LNCaP clone FGC (cell line): Measurements from ENCODE around the gene LPCAT3.

Experiments
- DNase-seq: peaks from one replicate; pipeline ENCODE4 v3.0.0-alpha.2; 2011; ENCODE audit warnings: low read depth
- H3K4me3 ChIP-seq: 2 replicates; pipeline ENCODE4 v1.5.1; 2011; ENCODE audit warnings: mild to moderate bottlenecking, low read depth, low read length, control low read depth
- TF ChIP-seq, protein P1 (sequence below): IDR thresholded peaks from 2 replicates; pipeline ENCODE4 v1.5.1; 2012; ENCODE audit warnings: mild to moderate bottlenecking; ENCODE audit not compliant: control insufficient read depth, insufficient read depth; ENCODE audit errors: extremely low read depth

LPCAT3 gene

DNA sequence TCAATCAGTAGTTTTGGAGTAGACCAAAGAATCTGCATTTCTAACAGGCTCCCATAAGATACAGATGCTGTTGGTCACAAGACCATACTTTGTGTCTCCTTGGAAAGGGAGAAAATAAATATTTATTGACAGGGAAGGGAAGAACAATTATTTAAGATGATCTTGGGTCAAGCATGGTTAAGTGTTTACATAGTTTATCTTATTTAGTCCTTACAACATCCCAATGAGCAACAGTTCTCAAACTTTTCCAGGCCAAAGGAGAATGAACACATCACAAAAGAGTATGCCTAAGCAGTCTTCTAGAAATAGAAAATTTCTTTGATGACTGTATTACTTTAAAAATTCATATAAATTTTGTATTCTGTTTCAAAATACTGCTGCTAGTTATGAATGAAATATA, 8.8 kb downstream of the LPCAT3 start:
- TF ChIP-seq, protein P1, sequence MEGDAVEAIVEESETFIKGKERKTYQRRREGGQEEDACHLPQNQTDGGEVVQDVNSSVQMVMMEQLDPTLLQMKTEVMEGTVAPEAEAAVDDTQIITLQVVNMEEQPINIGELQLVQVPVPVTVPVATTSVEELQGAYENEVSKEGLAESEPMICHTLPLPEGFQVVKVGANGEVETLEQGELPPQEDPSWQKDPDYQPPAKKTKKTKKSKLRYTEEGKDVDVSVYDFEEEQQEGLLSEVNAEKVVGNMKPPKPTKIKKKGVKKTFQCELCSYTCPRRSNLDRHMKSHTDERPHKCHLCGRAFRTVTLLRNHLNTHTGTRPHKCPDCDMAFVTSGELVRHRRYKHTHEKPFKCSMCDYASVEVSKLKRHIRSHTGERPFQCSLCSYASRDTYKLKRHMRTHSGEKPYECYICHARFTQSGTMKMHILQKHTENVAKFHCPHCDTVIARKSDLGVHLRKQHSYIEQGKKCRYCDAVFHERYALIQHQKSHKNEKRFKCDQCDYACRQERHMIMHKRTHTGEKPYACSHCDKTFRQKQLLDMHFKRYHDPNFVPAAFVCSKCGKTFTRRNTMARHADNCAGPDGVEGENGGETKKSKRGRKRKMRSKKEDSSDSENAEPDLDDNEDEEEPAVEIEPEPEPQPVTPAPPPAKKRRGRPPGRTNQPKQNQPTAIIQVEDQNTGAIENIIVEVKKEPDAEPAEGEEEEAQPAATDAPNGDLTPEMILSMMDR: no peak
- DNase-seq: no peak
- H3K4me3 ChIP-seq: no peak overlapping the region

DNA sequence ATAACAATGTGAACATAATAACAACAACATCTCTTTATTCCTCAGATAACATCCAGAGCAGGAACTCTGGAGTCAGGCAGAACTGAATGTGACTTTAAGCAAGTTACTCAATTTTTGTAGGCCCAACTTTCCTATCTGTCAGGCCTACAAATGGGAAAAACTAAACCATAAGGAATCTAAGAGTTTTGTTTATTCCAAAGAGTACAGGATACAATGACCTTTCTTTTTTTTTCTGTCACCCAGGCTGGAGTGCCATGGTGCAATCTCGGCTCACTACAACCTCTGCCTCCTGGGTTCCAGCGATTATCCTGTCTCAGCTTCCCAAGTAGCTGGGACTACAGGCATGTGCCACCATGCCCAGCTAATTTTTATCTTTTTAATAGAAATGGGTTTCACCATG, 9.4 kb downstream of the LPCAT3 start:
- TF ChIP-seq, protein P1: no peak
- no peak overlapping the region for H3K4me3 ChIP-seq
- no peak for DNase-seq

DNA sequence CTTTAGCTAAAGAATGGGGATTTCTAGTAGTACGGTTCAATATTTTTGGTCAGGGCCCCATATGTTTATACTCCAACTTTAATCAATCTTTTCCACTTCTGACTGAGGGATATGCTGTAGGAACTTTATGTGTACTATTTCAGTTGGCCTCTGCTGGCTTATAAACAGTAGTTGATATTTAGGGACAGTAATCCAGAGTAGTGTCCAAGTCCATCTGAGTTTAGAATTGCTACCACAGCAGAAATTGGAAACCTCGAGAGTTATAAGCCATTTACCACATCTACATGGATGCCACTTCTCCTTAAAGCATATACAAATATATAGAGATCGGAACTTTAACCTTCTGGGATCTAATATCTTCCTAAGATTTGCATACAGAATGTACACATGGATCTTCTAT, 11.6 kb downstream of the LPCAT3 start:
- TF ChIP-seq, protein P1: no peak
- no peak for DNase-seq
- no peak overlapping the region for H3K4me3 ChIP-seq

DNA sequence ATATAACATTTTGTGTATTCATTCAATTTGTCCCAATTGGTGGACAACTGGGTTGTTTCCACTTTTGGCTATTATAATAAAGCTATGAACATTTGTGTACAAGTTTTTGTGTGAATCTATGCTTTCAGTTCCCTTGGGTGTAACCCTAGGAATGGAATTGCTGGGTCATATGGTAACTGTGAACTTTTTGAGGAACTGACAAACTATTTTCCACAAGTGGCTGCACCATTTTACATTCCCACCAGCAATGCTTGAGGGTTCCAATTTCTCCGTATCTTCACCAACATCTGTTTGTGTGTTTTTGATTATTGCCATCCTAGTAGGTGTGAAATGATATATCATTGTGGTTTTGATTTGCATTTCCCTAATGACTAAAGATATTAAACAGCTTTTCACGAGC, 13.0 kb downstream of the LPCAT3 start:
- no peak overlapping the region for H3K4me3 ChIP-seq
- no peak for DNase-seq
- TF ChIP-seq, protein P1: no peak

DNA sequence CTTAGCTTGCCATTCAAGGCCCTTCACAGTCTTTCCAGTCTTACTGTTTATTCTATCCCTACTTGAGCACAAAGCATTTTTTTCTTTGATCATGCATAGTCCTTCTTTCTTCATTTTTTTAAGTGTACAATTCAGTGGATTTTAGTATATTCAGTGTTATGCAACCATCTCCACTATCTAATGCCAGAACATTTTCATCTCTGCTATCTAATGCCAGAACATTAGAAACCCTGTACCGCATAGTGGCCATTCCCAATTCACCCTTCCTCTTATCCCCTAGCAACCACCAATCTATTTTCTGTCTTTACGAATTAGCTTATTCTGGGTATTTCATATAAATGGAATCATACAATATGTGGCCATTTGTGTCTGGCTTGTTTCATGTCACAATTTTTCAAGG, 13.4 kb downstream of the LPCAT3 start:
- DNase-seq: no peak
- TF ChIP-seq, protein P1: no peak
- no peak overlapping the region for H3K4me3 ChIP-seq

DNA sequence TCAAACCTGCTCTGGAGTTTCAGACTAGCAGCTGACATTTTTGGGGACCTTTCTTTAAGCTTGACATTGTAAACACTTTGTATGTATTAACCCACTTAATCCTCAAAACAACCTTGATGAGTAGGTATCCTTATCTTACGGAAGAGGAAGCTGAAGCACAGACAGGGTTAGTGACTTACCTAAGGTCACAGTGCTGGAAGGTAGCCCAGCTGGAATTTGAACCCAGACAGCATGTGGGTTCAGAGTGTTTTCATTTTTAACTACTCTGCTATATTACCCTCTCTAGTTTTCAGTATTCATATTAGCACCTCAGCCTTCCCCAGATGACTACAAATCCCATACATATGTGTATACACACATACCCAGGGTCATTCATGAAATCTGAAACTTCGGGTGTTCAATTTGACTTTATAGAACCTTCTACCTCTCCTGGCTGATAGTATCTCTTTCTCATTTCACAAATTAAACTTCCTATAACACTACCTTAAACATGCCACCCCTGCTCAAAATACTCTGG, 13.9 kb downstream of the LPCAT3 start:
- DNase-seq: no peak
- TF ChIP-seq, protein P1: no peak
- H3K4me3 ChIP-seq: no peak overlapping the region

DNA sequence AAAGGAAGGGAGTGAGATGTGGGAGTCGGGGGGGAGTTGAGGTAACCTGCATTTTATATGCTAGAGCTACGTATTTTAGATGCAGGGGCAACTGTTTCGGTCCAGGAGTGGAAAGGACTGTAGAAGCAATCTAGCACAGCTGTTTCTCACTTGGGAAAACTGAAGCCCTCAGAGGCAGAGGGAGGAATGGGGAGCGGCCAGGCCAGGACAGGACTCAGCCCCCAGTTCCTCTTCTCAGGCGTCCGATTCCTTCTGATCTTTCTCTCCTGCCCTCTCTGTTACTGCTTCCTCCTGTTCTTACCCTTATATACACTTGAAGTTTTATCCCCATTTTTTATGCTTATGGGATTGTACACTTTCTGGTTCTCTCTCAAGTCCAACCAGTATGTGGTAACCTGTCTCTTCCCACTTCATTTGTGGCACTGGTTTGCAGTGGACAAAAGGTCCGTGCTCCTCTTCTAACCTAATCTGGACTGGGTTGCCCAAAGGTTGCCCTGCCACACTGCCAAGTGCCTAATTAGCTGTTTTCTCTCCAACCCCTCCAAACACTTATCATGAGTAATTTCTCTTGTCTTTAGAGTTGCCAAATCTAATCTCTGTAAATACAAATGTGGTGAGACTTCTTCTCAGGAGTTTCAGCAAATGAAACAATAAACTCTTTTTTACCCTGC, 16.2 kb downstream of the LPCAT3 start:
- TF ChIP-seq, protein P1: no peak
- no peak for DNase-seq
- H3K4me3 ChIP-seq: no peak overlapping the region
